ENCODE results near the gene SLC2A6. TPM values are rescaled to one million over a fixed set of nuclear protein-coding genes. Genes with fewer than 3 reads are reported as not detected.

Gene SLC2A6
- total and polyA plus RNA-seq, 5 donors: 1.7 to 4.0 (median 3.6) TPM

DNA sequence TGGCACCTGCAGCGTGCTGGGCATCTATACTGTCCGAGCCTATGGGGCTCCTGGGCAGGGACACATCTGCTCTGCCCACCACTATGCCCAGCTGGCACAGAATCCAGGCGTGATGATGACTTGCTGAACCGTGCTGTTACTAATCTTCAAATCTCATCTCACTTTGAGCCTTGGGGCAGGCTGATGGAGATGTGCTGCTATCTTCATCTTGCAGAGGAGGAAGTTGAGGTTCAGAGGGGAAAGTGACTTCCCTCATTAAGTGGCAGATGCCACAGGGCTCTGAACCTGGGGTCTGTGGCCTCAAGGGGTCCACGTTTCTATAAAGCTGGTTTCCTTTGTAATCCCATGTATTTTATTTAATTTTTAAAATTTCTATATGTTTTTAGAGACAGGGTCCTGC lies 4.7 kb downstream of the SLC2A6 start:
- Histone ChIP-seq H3K4me1 (ENCODE audit: control insufficient read depth, insufficient read depth, low read length) (no peaks in the 10 kb centered on the region), H3K9me3 (ENCODE audit: control insufficient read depth, low read length) (no peaks in the 10 kb centered on the region), H3K4me3 (ENCODE audit: low read length) (no peak overlapping the region), H3K27ac (ENCODE audit: low read length) (no peak overlapping the region), H3K27me3 (ENCODE audit: control insufficient read depth, insufficient read depth) (no peaks in the 10 kb centered on the region)
- DNase-seq (peak in 1 of 3 donors; percentile 51), ATAC-seq (no peak)
- intact Hi-C loops (cut with DNase I): no loop called here
- WGBS: 73% methylated on average over 5 of the region's 5 CpGs

DNA sequence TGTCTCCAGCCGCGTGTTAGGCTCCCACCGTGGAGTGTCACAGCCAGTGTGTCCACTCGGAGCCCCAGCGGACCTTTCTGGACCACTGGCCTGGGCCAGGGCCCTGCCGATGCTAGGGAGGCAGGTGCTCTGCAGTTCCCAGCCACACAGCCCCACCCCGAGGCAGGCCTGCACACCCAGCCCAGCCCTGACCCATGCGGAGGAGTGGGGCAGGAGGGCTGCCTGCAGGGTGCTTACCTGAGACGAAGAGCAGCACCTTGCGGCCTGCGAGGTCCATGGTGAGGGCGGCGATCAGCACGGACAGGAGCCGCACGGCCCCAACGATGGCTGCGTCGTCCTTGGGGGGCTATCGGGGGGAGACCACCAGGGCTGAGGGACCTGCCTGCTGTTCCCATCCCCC lies 5.2 kb downstream of the SLC2A6 start:
- 90% methylated on average over 20 of the region's 20 CpGs for WGBS
- H3K4me1 ChIP-seq (ENCODE audit: control insufficient read depth, insufficient read depth, low read length): no peaks in the 10 kb centered on the region
- intact Hi-C loops (cut with DNase I): no loop called here
- no peaks in the 10 kb centered on the region for H3K27me3 ChIP-seq (ENCODE audit: control insufficient read depth, insufficient read depth)
- H3K4me3 ChIP-seq (ENCODE audit: low read length): no peak overlapping the region
- H3K9me3 ChIP-seq (ENCODE audit: control insufficient read depth, low read length): no peaks in the 10 kb centered on the region
- DNase-seq: peak in 1 of 3 donors; percentile 52
- no peak for ATAC-seq
- no peak overlapping the region for H3K27ac ChIP-seq (ENCODE audit: low read length)

DNA sequence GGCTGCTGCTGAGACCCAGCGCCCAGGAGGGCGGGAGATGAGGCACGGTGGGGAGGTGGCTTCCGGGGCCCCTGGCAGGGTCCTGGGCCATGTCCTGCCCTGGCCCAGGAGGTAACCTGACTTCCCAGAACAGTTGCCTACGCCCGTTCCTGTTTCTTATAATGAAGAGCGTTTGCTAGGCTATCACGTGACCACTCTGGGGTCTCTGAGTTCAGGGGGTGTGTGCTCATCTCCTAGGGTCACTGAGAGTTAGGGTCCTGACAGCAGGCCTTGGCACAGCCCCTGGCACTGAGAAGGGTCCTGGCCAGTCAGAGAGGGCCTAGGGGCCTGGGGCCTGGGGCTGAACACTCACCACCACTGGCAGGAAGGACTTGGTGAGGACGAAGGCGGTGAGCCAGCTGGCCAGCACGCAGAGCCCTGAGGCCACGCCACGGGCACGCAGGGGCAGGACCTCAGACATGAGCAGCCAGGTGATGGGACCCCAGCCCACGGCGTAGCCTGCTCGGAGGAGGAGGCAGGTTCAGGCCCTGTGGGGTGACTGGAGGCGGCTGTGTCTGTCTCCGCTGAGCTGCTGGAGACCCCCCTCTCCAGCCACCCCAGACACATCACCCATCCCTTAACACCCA lies 6.0 kb downstream of the SLC2A6 start:
- intact Hi-C loops (cut with DNase I): no loop called here
- DNase-seq (peak in 1 of 3 donors; percentile 56), ATAC-seq (no peak)
- Histone ChIP-seq H3K27ac (ENCODE audit: low read length) (no peak overlapping the region), H3K9me3 (ENCODE audit: control insufficient read depth, low read length) (no peaks in the 10 kb centered on the region), H3K27me3 (ENCODE audit: control insufficient read depth, insufficient read depth) (no peaks in the 10 kb centered on the region), H3K4me1 (ENCODE audit: control insufficient read depth, insufficient read depth, low read length) (no peaks in the 10 kb centered on the region), H3K4me3 (ENCODE audit: low read length) (no peak overlapping the region)
- WGBS: 79% methylated on average over 19 of the region's 19 CpGs

- 87% methylated on average over 11 of the region's 11 CpGs for WGBS
- intact Hi-C loops (cut with DNase I): no loop called here
- ATAC-seq: no peak
These were observed 6.6 kb downstream of the SLC2A6 start for GRCh38 chr9:133472277-133472645.

GRCh38 chr9:133471551-133472276 lies 7.2 kb downstream of the SLC2A6 start:
- H3K4me3 ChIP-seq (ENCODE audit: low read length): no peak overlapping the region
- no peaks in the 10 kb centered on the region for H3K9me3 ChIP-seq (ENCODE audit: control insufficient read depth, low read length)
- no peak overlapping the region for H3K27ac ChIP-seq (ENCODE audit: low read length)
- intact Hi-C loops (cut with DNase I): no loop called here
- H3K27me3 ChIP-seq (ENCODE audit: control insufficient read depth, insufficient read depth): no peaks in the 10 kb centered on the region
- peak in 2 of 3 donors; percentile 57 to 60 for DNase-seq
- ATAC-seq: peak in 1 of 2 donors; percentile 5
- WGBS: 83% methylated on average over 27 of the region's 27 CpGs
- no peaks in the 10 kb centered on the region for H3K4me1 ChIP-seq (ENCODE audit: control insufficient read depth, insufficient read depth, low read length)

More at GRCh38 chr9:133472277-133472645, 6.6 kb downstream of the SLC2A6 start:
- Histone ChIP-seq H3K4me3 (ENCODE audit: low read length) (no peak overlapping the region), H3K4me1 (ENCODE audit: control insufficient read depth, insufficient read depth, low read length) (no peaks in the 10 kb centered on the region), H3K27ac (ENCODE audit: low read length) (no peak overlapping the region), H3K9me3 (ENCODE audit: control insufficient read depth, low read length) (no peaks in the 10 kb centered on the region), H3K27me3 (ENCODE audit: control insufficient read depth, insufficient read depth) (no peaks in the 10 kb centered on the region)
- DNase-seq: peak in 2 of 3 donors; percentile 47

DNA sequence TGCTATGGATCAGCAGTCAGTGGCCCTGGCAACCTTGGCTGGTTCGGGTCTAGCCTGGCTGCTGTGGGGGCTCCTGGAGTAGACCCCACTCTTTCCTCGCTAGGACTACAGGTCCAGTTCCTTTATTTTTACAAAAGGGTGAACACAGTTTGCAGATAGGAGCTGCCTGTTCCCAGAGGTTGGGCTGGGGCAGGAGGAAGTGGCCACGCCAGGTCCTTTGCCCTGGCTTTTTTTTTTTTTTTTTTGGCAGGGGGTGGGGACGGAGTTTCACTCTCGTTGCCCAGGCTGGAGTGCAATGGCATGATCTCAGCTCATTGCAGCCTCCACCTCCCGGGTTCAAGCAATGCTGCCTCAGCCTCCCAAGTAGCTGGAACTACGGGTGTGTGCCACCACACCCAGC lies 7.9 kb downstream of the SLC2A6 start:
- ATAC-seq: no peak
- peak in 2 of 3 donors; percentile 13 to 30 for DNase-seq
- Histone ChIP-seq H3K4me1 (ENCODE audit: control insufficient read depth, insufficient read depth, low read length) (no peaks in the 10 kb centered on the region), H3K27me3 (ENCODE audit: control insufficient read depth, insufficient read depth) (no peaks in the 10 kb centered on the region), H3K4me3 (ENCODE audit: low read length) (no peak overlapping the region), H3K27ac (ENCODE audit: low read length) (no peak overlapping the region), H3K9me3 (ENCODE audit: control insufficient read depth, low read length) (no peaks in the 10 kb centered on the region)
- intact Hi-C loops (cut with DNase I): no loop called here
- 79% methylated on average over 7 of the region's 7 CpGs for WGBS

DNA sequence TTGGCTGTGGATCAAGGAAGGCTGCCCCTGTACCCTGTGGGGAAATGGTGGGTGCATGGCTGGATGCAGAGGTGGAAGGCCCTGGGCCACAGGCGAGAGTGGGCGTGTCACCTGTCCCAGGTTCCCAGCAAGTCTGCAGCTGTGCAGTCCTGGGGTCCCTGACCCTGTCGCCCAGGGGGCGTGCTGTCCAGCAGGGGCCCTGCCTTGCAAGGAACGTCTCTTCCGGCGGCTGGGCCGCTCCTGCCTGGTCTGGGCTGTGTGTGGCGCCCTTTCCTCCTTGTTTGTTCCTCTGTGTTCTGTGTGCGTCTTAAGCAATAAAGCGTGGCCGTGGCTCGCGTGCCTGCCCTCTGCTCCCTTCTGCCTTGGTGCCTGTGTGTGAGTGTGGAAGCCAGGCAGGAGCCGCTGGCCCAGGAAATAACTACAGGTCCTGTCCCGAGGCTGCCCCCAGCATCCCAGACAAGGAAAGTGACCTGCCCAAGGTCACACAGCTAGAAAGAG lies 8.4 kb downstream of the SLC2A6 start:
- ATAC-seq (no peak), DNase-seq (peak in 2 of 3 donors; percentile 49 to 63)
- Histone ChIP-seq H3K4me3 (ENCODE audit: low read length) (no peak overlapping the region), H3K27me3 (ENCODE audit: control insufficient read depth, insufficient read depth) (no peaks in the 10 kb centered on the region), H3K4me1 (ENCODE audit: control insufficient read depth, insufficient read depth, low read length) (no peaks in the 10 kb centered on the region), H3K27ac (ENCODE audit: low read length) (no peak overlapping the region), H3K9me3 (ENCODE audit: control insufficient read depth, low read length) (no peaks in the 10 kb centered on the region)
- intact Hi-C loops (cut with DNase I): no loop called here
- WGBS: 74% methylated on average over 16 of the region's 16 CpGs

DNA sequence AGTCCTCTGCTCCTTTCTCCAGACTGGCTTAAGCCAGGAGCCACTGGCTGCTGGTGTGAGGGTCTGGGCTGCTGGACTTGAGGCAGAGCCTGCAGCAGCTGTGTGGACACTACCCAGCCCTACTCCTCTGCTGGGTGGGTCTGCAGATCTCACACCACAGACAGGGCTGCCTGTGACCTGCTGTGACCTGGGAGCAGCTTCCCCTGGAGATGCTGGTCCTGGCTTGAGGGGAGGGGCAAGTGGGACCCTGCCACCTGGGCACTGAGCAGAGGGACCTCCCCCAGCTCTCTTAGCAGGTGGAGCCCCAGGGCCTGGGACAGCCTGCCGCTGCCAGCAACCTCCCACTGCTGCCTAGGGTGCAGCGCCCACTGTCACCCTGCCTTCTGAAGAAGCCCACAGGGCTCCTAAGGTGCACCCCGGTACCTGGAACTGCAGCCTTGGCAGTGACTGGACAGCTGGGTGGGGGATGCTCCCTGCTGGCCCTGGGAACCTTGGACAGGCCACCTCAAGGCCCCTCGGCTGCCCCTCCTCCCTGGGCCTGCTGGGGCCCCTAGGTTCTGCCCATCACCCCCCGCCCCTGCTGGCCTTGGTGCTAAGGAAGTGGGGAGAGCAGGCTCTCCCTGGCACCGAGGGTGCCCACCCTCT lies 10.0 kb downstream of the SLC2A6 start:
- H3K27me3 ChIP-seq (ENCODE audit: control insufficient read depth, insufficient read depth): no peaks in the 10 kb centered on the region
- no peaks in the 10 kb centered on the region for H3K9me3 ChIP-seq (ENCODE audit: control insufficient read depth, low read length)
- no peak for ATAC-seq
- no peak overlapping the region for H3K4me3 ChIP-seq (ENCODE audit: low read length)
- no peaks in the 10 kb centered on the region for H3K4me1 ChIP-seq (ENCODE audit: control insufficient read depth, insufficient read depth, low read length)
- H3K27ac ChIP-seq (ENCODE audit: low read length): no peak overlapping the region
- DNase-seq: peak in 2 of 3 donors; percentile 55
- intact Hi-C loops (cut with DNase I): loop anchor here in 1 of 4 donors (10.0 kb wide), 1 partner anchor 54 kb away; the partner anchor contains the start of gene REXO4
- WGBS: 87% methylated on average over 6 of the region's 6 CpGs

DNA sequence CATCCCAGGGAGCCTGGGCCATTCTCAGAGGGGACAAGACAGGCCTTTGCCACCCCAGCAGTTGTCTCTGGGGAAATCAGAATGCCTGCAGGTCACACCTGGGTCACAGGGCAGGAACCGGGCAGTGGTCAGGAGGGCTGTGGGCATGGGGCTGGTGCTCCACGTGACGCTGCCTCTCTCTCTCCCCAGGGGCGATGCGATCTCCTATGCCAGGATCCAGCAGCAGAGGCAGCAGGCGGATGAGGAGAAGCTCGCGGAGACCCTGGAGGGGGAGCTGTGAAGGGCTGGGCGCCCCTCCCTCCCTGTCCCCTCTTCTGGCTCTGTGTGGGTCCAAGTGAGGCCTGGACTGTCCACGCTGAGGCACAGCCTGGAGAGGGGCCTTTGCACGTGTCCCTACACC lies 10.5 kb downstream of the SLC2A6 start:
- Histone ChIP-seq H3K27me3 (ENCODE audit: control insufficient read depth, insufficient read depth) (no peaks in the 10 kb centered on the region), H3K27ac (ENCODE audit: low read length) (no peak overlapping the region), H3K9me3 (ENCODE audit: control insufficient read depth, low read length) (no peaks in the 10 kb centered on the region), H3K4me1 (ENCODE audit: control insufficient read depth, insufficient read depth, low read length) (no peaks in the 10 kb centered on the region), H3K4me3 (ENCODE audit: low read length) (no peak overlapping the region)
- DNase-seq (peak in 2 of 3 donors; percentile 28 to 41), ATAC-seq (peak in 1 of 2 donors; percentile 2)
- WGBS: 87% methylated on average over 11 of the region's 11 CpGs
- intact Hi-C loops (cut with DNase I): loop anchor here in 1 of 4 donors (10.0 kb wide), 1 partner anchor 54 kb away; the partner anchor contains the start of gene REXO4

DNA sequence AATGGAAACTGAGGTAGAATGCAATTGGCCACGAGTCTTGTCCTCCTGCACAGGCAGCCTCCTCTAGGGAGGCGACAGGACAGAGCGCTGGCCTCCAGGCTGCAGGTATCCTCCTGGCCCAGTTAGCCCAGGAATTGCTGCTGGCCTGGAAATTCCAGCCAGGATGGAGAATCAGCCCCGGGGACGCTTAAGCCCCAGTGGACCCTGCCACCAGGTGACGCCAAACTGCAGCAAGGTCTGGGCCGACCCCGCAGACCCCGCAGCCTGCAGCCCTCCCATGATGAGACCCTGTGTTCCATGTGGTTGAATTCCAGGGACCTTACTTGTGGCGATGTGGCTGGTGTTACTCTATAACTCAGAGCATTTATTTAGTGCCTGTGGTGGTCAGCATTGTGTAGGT lies 11.8 kb downstream of the SLC2A6 start:
- 85% methylated on average over 10 of the region's 10 CpGs for WGBS
- intact Hi-C loops (cut with DNase I): loop anchor here in 1 of 4 donors (10.0 kb wide), 1 partner anchor 52 kb away; the partner anchor contains the start of gene REXO4
- Histone ChIP-seq H3K27ac (ENCODE audit: low read length) (no peak overlapping the region), H3K27me3 (ENCODE audit: control insufficient read depth, insufficient read depth) (no peaks in the 10 kb centered on the region), H3K4me1 (ENCODE audit: control insufficient read depth, insufficient read depth, low read length) (no peaks in the 10 kb centered on the region), H3K4me3 (ENCODE audit: low read length) (no peak overlapping the region), H3K9me3 (ENCODE audit: control insufficient read depth, low read length) (no peaks in the 10 kb centered on the region)
- DNase-seq (peak in 2 of 3 donors; percentile 21 to 36), ATAC-seq (no peak)

DNA sequence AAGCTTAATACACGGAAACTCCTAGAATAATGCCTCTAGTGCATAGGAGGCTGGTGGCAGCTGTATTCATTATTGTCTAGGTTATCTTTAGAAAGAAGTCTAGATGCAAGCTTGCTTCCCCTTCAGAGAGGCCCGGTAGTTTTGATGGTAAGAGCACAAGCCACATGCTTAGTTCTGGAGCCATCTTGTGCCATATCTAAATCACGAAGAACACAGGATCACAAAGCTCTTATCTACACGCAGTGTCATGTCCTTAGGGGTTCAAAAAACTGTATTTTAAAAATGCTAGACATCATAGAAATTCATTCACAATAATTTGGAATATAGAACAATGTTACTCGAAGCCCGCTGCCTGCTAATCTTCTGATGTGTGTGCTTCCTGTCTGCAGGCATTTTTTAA lies 12.9 kb downstream of the SLC2A6 start:
- DNase-seq (no peak), ATAC-seq (no peak)
- Histone ChIP-seq H3K9me3 (ENCODE audit: control insufficient read depth, low read length) (no peaks in the 10 kb centered on the region), H3K27ac (ENCODE audit: low read length) (no peak overlapping the region), H3K27me3 (ENCODE audit: control insufficient read depth, insufficient read depth) (no peaks in the 10 kb centered on the region), H3K4me3 (ENCODE audit: low read length) (no peak overlapping the region), H3K4me1 (ENCODE audit: control insufficient read depth, insufficient read depth, low read length) (no peaks in the 10 kb centered on the region)
- intact Hi-C loops (cut with DNase I): loop anchor here in 1 of 4 donors (10.0 kb wide), 1 partner anchor 51 kb away; the partner anchor contains the start of gene REXO4
- 70% methylated on average over 6 of the region's 6 CpGs for WGBS
